Measurements from ENCODE around the gene TRUB1.
"Not testable (repeated sequence)": the region's sequence is repeated elsewhere in the genome, so short reads cannot be mapped to it uniquely, and the experiment has no call there.

The TRUB1 gene

DNA sequence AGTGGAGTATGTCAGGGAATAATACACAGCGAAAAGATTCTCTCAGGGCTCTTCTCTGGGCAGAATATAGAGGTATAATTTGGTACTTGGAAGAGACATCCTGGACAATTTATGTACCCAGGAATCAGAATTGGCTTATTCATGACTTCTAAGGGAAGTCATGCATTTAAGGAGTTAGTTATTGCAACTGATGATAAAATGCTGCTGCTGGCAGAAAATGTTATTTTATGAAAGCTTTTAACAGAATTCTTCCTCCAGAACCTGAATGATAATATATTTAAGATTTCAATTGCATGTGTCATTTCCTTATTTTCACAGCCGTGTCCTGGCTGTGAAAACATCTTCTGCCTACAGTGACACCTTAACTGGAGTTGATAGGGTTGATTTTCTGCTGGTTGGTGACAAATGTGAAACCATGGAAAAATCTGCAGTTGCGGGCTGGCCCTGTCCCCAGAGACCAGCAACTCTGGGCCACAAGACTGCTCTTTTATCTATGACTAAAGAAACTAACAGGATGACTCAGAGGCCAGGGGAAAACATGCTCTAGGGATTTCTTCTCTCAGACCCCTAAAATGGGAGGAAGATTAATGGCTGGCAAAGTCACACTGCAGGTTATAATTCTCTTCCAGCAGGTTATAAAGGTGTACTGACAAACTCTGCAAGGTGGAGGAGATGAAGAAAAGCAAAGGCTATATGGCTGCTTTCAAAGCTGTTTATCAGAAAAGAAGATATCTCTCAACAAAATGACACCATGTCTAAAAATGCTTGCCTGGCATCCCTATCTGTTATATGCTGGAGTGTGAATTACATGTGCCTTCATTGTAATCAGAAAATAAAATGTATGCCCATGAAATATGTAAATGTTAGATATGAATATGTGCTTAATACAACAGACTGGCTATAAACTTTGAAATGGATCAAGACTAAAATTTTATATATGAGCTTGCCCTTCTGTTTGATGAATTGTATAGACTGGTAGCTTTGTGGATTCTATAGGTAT lies 12.1 kb upstream of the TRUB1 start:
- ATAC-seq, result peak; percentile 98
- peak; percentile 44 for DNase-seq

DNA sequence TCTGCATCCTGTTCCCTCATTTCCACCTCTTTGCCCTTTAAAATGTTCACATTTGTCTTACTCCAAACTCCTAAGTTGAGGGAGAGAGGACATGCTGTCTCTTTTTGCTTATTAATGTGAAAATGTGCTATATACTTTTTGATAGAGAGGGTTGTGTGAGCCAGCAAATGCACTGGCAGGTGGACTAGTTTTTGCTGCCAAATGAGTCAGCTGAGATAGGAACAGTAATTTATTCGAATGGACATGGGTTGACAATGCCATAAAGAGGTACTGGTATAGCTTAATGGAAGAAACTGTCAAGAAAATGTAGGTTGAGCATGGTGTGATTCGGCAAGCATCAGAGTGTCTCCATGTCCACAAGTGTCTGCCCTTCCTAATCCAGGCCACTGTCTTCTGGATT lies 9.2 kb upstream of the TRUB1 start:
- no peak for DNase-seq
- ATAC-seq, result no peak

DNA sequence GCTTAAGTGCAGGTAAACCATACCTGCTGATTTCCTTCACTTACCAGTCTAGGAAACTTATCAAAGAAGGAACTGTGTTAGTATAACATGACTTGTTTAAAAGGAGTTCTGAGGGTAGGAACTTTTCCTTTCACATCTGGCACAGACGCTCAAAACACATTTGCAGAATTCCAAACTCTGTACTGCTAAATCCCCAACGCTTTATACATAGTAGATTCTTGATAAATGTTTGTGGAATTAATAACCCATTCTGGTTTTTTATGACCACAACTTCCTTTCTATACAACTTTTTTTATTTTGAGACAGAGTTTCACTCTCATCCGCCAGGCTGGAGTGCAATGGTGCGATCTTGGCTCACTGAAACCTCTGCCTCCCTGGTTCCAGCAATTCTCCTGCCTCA lies 7.7 kb upstream of the TRUB1 start:
- ATAC-seq (no peak), DNase-seq (no peak)

DNA sequence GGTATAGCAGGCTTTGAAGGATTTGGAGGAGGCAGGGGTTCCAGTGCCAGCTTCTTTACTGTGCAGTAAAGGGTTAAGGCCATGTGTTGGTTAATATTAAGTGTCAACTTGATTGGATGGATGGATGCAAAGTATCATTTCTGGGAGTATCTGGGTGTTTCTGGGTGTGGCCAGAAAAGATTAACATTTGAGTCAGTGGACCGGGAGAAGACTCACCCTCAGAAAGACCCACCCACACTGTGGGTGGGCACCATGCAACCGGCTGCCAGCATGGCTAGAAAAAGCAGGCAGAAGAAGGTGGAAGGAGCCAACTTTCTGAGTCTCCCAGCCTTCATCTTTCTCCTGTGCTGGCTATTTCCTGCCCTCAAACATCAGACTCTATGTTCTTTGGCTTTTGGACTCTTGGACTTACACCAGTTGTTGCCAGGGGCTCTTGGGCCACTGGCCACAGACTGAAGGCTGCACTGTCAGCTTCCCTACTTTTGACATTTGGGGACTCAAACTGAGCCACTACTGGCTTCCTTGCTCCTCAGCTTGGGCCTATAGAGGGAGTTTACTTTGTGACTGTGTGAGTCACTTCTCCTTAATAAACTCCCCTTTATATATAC lies 6.8 kb upstream of the TRUB1 start:
- no peak for DNase-seq
- ATAC-seq, result peak; percentile 8

DNA sequence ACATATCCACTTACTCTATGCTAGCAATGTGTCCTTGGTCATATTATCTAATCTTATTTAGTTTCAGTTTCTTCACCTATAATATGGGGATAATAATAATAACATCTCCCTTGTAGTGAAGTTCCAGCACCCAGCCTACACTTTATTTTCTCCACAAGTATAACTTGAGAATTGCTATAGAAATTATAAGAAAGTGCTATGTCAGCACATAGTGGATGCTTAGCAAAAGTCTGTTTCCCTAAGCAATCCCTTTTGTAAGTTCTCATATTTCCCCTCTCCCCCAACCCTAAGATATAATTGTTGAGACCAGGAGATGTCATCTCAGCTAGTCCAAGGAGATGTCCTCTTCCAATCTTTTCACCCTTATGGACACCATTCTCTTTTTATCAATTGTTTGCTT lies 5.8 kb upstream of the TRUB1 start:
- no peak for ATAC-seq
- DNase-seq, result no peak

DNA sequence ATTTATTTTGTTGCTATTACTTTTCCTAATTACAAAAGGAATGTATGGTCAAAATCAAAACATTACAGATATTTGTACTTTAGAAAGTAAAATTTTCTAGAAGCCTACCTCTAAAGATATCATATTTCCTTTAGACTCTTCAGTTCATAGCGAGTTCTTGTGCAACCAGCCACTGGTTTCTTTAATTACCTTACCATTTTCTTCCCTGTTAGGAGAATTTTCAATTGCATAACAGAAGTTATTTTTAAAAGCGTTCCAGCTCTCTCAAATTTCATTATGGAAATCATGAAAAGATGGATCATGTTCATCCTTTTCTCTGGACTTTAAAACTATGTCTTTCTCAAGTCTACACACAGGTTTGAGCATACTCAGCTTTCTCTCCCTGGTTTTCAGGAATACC lies 5.0 kb upstream of the TRUB1 start:
- no peak for ATAC-seq
- no peak for DNase-seq

DNA sequence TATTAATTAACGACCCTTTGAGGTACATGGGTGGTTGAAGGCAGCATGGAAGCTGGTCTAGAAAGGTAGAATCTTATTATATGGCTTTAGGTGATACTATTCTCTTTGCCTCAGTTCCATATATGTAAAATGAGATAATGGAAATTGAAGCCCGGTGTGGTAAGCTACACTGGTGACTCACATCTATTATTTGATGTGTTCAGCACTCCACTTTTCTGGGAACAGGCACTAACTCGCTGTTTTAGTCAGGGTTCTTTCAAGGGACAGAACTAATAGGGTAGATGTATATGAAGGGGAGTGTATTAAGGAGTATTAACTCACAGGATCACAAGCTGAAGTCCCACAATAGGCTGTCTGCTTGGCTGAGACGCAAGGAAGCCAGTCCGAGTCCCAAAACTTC lies 4.4 kb upstream of the TRUB1 start:
- DNase-seq (no peak), ATAC-seq (peak; percentile 62)

DNA sequence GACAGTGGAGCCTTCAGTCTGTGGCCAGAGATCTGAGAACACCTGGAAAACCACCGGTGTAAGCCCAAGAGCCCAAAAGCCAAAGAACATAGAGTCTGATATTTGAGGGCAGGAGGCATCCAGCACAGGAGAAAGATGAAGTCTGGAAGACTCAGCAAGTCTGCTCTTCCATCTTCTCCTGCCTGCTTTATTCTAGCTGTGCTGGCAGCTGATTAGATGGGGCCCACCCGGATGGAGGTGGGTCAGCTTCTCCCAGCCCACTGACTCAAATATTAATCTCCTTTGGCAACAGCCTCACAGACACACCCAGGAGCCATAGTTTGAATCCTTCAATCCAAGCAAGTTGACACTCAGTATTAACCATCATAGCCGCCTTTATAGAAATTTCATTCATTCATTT lies 4.0 kb upstream of the TRUB1 start:
- not testable (repeated sequence) for DNase-seq, ATAC-seq

DNA sequence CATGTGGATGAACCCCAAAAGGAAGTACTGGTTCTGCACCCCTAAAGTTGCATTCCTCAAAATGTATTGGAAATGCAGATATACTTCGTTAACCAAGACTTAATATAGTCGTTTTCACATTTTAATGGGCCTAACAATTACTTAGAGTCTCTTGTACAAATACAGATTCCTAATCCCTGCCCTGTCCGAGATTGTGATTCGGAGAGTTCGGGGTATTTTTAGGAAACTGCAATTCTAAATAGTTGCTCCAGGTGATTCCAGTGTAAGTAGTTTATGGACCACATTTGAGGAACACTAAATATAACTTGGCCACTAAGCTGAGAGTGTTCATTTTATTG lies 830 bp downstream of the TRUB1 start:
- ATAC-seq (no peak), DNase-seq (no peak)

DNA sequence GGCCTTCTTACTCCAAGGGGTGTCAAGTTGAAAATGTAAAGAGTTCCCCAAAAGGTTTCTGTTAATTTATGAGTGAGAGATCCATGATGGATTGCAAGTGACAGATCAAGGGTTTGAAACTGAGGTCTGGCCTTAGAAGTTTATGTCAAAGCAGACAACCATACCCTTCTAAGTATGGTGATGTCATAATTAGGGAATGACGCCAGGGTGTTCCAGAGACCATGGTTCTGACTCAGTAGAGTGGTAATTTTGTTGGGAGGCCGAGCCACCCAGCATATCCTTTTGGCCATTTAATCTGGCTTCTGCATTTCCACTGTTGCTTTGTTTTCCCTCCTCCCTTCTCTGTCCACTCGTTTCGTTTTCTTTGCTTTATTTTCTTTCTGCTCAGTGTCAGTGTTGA lies 2.7 kb downstream of the TRUB1 start:
- DNase-seq, result no peak
- no peak for ATAC-seq

DNA sequence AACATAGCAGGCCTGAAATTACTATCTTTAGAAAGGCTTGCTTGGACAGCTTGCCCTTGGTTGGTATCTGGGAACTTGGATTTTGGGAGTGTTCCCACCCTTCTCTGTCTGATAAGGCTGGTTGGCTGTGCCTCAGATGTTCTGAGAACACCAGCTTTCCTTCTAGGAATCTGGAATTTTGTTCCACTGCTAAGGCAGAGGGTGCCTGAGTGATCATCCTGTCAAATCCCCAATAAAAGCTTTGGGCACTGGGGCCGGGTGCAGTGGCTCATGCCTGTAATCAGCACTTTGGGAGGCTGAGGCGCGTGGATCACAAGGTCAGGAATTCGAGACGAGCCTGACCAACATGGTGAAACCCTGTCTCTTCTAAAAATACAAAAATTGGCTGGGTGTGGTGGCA lies 5.0 kb downstream of the TRUB1 start:
- no peak for DNase-seq
- ATAC-seq, result no peak

DNA sequence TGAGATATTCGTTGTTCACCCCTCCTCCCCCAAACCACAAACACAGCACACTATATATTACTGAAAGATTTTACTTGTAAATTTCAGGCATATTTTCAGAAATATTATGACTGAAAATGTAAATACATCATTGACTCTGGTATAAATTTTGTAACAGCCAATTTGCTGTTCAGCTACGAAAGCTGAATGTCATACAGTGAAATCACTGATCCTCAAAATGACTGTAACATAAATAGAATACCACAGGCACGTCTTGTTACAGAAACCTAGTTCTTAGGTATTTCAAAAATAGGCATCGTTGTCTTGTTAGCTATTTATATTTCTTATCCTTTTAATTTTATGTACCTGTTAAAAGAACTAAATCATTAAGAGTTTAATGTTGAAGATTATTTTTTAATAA lies 15.1 kb downstream of the TRUB1 start:
- ATAC-seq (no peak), DNase-seq (no peak)

DNA sequence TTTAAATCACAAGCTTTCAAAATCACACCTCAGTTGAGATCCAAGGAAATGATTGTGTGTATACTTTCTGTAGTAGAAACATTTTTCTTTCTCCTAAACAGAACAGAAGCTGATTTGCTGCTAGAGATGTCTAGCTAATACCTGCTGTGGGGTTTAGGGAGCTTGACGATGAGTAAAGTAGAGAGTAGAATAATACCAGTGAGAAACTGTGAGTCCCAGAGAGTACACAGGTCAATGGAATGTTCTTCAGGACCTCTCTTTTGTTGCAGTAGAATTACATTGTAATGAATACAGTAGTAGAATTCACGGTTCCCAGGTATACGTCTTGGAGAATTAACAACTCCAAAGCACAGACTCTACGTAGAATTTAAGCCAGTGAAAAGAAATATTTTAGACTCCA lies 18.0 kb downstream of the TRUB1 start:
- ATAC-seq (no peak), DNase-seq (no peak)

DNA sequence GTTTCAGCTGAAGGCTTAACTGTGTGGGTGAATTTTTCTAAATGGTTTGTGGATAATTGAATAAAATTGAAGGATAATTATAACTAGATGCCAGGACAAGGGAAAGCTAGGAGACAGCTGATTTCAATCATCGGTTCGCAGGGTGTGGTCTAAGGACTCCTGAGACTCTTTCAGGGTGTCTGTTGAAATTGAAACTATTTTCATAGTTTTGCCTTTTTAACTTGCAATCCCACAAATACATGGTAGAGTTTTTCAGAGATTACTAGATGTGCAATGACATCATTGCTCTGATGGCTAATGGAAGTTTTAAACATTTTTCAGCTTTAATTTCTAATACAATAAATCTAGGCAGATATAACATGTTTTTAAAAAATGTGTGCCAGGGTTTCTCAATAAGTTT lies 18.5 kb downstream of the TRUB1 start:
- DNase-seq (no peak), ATAC-seq (no peak)

DNA sequence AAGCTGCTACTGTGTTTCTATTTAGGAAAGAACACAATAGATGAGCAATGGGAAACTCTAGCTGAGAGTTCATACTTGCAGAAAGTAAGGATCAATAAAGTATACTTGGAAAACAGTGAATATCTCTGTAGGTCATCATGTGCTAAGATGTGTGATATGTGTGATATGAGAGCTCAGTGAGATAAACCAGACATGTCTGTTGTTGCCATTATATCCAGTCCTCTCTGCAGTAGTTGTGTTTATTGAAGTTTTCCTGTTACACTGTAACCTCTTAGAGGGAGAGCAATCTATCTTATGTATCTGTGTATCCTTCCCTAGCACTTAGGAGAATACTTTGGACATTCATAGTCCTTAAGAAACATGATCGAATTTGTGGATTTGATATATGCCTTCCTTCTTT lies 19.1 kb downstream of the TRUB1 start:
- ATAC-seq (no peak), DNase-seq (no peak)

DNA sequence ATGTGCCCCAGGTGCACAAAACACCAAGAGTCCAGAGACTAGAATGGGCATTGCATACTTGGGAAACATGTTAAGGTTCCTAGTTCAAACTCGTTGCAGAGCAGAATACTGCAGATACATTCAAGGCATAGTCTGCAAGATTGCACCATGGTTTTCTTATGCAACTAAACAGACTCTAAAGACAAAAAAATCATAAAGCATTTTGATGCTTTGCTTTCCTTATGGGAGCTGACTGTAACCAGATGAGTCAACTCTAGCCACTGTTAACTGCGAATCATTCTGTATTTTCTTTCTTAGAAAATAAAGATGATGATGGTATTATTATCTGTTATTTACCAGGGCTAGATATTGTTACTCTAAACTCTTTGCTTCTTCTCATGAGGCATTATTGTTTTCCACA lies 19.7 kb downstream of the TRUB1 start:
- DNase-seq (no peak), ATAC-seq (no peak)

DNA sequence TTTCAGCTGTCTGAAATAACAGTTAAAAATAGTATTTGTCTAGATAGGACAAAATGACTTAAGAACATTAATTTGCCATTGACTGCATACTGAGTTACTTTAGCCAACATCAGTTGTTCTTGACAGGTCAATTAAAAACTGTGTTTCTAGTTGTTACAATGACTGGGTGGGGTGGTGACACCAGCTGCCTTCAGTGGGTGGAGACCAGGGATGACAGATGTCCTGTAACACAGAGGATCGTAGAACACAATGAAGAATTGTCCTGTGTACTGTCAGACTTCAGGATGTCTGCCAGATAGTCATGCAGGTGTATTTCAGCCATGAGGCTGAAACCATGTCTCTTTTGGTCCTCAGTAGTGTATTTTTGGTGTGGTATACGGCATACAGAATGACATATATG lies 24.4 kb downstream of the TRUB1 start:
- DNase-seq (no peak), ATAC-seq (no peak)

DNA sequence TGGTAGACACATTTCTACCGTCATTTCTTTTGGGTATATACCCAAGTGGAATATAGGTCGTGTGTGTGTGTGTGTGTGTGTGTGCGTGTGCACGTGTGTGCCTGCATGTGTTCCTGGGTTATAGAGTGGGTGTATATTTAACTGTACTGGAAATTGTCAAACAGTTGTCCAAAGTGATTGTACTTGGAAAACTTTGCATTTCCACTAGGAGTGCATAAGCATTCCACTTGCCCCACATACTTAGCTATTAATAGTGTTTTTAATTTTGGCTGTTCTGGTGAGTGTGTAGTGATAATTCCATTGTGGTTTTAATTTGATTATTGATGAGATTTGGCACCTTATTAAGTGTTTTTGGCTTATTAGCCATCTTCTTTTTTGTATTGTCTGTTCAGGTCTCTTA lies 25.9 kb downstream of the TRUB1 start:
- no peak for DNase-seq
- no peak for ATAC-seq

DNA sequence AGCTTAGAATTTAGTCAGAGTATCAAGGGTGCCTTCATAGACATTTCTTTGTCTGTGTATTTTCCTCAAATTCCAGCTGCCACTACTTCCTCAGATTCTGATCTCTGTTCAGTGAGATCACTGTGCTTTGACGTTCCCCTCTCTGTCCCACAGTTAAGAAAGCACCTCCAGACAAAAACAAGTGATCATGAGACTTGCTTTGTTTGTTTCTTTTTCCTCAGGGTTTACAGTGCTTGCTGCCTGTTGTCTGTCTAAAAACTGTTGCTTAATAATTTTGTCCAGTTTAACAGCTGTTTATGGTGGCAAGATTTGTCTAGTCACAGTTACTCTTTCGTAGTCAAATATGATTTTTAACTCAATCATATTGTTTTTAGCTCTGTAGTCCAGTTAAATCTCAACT lies 29.1 kb downstream of the TRUB1 start:
- ATAC-seq (no peak), DNase-seq (no peak)

DNA sequence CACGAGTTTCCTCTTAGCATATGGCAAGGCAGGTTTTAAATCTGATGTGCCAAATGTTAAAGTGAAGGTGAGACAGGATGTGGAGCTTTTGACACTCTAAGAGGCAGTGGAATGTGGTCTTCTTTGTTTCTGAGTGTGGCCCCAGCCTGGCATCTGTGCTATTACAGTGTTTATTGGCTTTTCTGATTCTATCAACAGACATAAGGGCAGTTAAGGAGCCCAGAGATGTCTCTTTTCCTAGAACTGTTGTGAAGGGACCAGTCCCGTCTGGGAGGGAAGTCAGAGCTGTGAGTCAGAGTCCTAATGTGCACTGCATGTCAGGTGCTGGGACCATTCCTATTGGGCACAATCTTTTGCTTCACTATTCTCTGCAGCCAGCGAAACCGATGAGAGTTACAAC lies 32.5 kb downstream of the TRUB1 start:
- DNase-seq (no peak), ATAC-seq (peak; percentile 57)

DNA sequence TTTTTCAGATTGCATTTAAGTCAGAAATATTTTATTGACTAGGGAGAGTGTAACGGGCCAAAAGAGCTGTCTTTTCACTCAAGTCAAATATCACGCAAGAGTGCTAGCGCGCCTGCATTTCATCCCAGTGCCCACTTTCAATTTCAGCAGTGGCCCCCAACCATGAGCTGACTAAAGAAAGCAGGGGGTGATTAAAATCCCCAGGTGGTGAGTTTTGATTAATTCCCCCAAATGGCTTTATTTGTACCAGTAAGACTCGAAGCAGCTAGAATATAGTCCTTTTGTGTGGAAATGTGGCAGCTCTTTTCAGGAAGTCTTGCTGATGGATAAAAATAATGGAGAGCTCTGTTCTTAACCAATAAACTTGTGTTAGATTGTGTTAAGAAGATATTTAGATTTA lies 35.3 kb downstream of the TRUB1 start:
- ATAC-seq (no peak), DNase-seq (no peak)

DNA sequence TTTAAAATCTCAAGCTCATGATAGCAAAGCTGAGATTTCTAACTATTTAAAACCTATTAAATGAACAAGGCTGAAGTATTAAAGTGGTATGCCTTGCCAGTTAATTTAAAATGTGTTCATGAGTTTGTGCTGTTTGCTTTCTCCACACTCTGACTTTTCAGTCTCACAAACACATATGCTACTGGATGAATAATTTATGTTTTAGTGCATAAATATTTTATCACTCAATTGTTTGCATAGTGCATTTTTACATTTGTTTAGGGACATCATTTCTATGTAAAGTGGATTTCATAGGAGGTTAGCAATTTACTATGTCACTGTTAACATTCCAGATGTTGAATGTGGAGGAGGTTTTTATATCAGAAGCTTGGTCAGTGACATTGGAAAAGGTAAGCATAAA lies 36.0 kb downstream of the TRUB1 start:
- DNase-seq, result no peak
- no peak for ATAC-seq

DNA sequence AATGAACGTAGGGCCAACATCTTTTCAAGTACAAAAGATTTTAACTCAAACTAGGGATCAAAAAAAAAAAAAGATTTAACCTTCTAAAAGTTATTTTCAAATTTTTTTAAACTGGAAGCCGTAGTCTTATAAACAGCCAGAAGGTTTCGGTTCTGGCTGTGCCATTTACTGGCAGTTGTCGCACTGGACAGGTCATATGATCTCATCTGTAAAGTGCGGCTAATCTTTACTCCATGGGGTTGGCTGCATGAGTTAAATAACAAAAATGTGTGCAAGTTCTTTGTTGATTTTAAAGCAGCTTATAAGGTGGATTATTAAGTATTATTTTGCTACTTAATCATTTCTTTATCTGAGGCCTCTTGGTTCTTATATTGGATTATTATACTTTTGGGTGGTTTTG lies 36.6 kb downstream of the TRUB1 start:
- DNase-seq (no peak), ATAC-seq (no peak)

DNA sequence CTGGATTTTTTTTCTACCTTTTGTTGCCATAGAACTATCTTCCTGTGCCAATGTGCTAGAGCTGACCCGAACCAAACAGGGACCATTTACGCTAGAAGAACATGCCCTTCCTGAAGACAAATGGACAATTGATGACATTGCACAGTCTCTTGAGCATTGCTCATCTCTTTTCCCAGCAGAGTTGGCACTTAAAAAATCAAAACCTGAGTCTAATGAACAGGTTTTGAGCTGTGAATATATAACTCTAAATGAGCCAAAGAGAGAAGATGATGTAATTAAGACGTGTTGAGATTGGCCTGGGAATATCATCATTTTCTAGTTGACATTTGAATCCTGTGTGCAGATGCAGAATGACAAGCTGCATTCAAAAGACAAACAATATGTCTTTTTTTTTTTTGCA lies 37.1 kb downstream of the TRUB1 start:
- DNase-seq, result no peak
- ATAC-seq, result no peak

Measured in stimulated activated naive CD8-positive, alpha-beta T cell treated with anti-CD3 and anti-CD28 coated beads, Interleukin-15, Interleukin-2, amounts not matched to agents 100 U/mL and 50 U/mL, for 24 hours (primary cell).